NT2/D1 (cell line): ENCODE data around the gene HTR3B.

Source experiments
- SUZ12 ChIP-seq: IDR thresholded peaks from 2 replicates; pipeline ENCODE4 v1.6.1; 2011; ENCODE audit not compliant: insufficient read length, insufficient read depth; ENCODE audit errors: extremely low read depth
- YY1 ChIP-seq: IDR thresholded peaks from 2 replicates; pipeline ENCODE4 v1.6.1; 2011; ENCODE audit not compliant: insufficient read length, insufficient read depth
- ZNF274 ChIP-seq: IDR thresholded peaks from 2 replicates; pipeline ENCODE4 v1.6.1; 2011; ENCODE audit warnings: mild to moderate bottlenecking, low read depth, low read length

GRCh38 chr11:113926273-113927197 is 21.9 kb downstream of the HTR3B start:
- TF ChIP-seq ZNF274 (no peak), YY1 (no peak), SUZ12 (no peak)
